Loucy (cell line): Measurements from ENCODE around the gene GRIA3.

Source experiments
- H2AFZ ChIP-seq: fragments of 200-600 bp; sonication (generic); 2 replicates; pipeline ENCODE4 v1.6.0; 2016; ENCODE audit warnings: antibody characterized with exemption, mild to moderate bottlenecking, low read length, moderate library complexity
- H3F3A ChIP-seq: fragments of 200-600 bp; 2 replicates; pipeline ENCODE4 v1.6.0; 2016; ENCODE audit warnings: antibody characterized with exemption, low read depth, mild to moderate bottlenecking
- H3K27me3 ChIP-seq: fragments of 200-600 bp; sonication (generic); 2 replicates; pipeline ENCODE4 v1.6.1; 2014; ENCODE audit warnings: low read length, mild to moderate bottlenecking; ENCODE audit not compliant: insufficient read depth, poor library complexity, severe bottlenecking
- H3K36me3 ChIP-seq: fragments of 200-600 bp; sonication (generic); 2 replicates; pipeline ENCODE4 v1.6.1; 2016; ENCODE audit warnings: low read length; ENCODE audit not compliant: insufficient read depth
- H3K4me1 ChIP-seq: fragments of 200-600 bp; sonication (generic); 2 replicates; pipeline ENCODE4 v1.5.1; 2014; ENCODE audit warnings: low read length, mild to moderate bottlenecking; ENCODE audit not compliant: insufficient read depth, poor library complexity, severe bottlenecking
- H3K4me2 ChIP-seq: fragments of 200-600 bp; sonication (generic); 2 replicates; pipeline ENCODE4 v1.6.0; 2014; ENCODE audit warnings: antibody characterized with exemption, low read length, low read depth, mild to moderate bottlenecking; ENCODE audit not compliant: poor library complexity, severe bottlenecking
- H3K4me3 ChIP-seq: fragments of 200-600 bp; sonication (generic); 2 replicates; pipeline ENCODE4 v1.5.1; 2014; ENCODE audit warnings: low read length, mild to moderate bottlenecking, mixed read lengths; ENCODE audit not compliant: poor library complexity, severe bottlenecking
- H3K79me2 ChIP-seq: fragments of 200-600 bp; sonication (generic); 2 replicates; pipeline ENCODE4 v1.6.1; 2014; ENCODE audit warnings: low read length; ENCODE audit not compliant: insufficient read depth
- H3K9ac ChIP-seq: fragments of 200-600 bp; sonication (generic); 2 replicates; pipeline ENCODE4 v1.6.0; 2014; ENCODE audit warnings: mild to moderate bottlenecking, low read depth, low read length, moderate library complexity; ENCODE audit not compliant: poor library complexity, severe bottlenecking
- H3K9me2 ChIP-seq: fragments of 200-600 bp; sonication (generic); replicated peaks from 2 replicates; pipeline ENCODE4 v1.6.1; 2016; ENCODE audit warnings: low read depth, low read length, mixed read lengths
- H3K9me3 ChIP-seq: fragments of 200-600 bp; sonication (generic); 2 replicates; pipeline ENCODE4 v1.6.1; 2014; ENCODE audit warnings: mild to moderate bottlenecking, antibody characterized with exemption, low read length, low read depth; ENCODE audit not compliant: insufficient read depth
- H4K20me1 ChIP-seq: fragments of 200-600 bp; sonication (generic); 2 replicates; pipeline ENCODE4 v1.6.0; 2014; ENCODE audit warnings: antibody characterized with exemption, low read length, mild to moderate bottlenecking; ENCODE audit not compliant: insufficient read depth, poor library complexity, severe bottlenecking
- CTCF ChIP-seq: fragments of 200-600 bp; sonication (generic); conservative IDR thresholded peaks from 2 replicates; pipeline ENCODE4 v1.5.1; 2014; ENCODE audit warnings: mild to moderate bottlenecking, antibody characterized with exemption, low read length
- EZH2phosphoT487 ChIP-seq: fragments of 200-600 bp; IDR thresholded peaks from 2 replicates; pipeline ENCODE4 v1.6.1; 2018; ENCODE audit warnings: antibody characterized with exemption, mild to moderate bottlenecking, moderate library complexity, borderline replicate concordance

The GRIA3 gene

DNA sequence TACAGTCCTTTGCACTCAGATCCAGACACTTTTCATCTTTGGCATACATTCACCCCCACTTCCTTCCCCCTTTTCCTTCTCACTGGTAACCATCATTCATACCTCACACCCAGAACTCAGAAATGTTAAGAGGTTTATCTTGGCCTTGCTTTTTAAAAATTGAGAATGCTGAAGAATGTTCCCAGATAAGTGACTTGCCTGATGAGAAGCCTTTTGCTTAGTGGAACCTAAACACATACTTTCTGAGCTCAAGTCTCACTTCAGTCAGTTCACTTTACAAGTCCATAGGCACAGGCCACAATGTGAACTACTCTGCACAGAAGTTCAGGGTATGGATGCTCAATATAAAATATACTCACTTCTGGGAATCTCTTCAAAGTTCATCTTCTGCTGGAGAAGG lies 129.4 kb downstream of the GRIA3 start:
- H4K20me1 ChIP-seq, result no peaks in the 10 kb centered on the region
- TF ChIP-seq CTCF, result no peak
- no peak for TF ChIP-seq EZH2phosphoT487
- no peaks in the 10 kb centered on the region for H3K79me2 ChIP-seq
- H3K4me1 ChIP-seq, result no peaks in the 10 kb centered on the region
- H3K27me3 ChIP-seq, result no peaks in the 10 kb centered on the region
- no peak overlapping the region for H3K4me3 ChIP-seq
- H3K4me2 ChIP-seq, result no peak overlapping the region
- no peaks in the 10 kb centered on the region for H3K9me2 ChIP-seq
- H3K9me3 ChIP-seq, result no peaks in the 10 kb centered on the region
- H3K9ac ChIP-seq, result no peak overlapping the region
- no peak overlapping the region for H2AFZ ChIP-seq
- no peaks in the 10 kb centered on the region for H3K36me3 ChIP-seq
- no peaks in the 10 kb centered on the region for H3F3A ChIP-seq

- Histone ChIP-seq H3K79me2 (no peaks in the 10 kb centered on the region), H4K20me1 (no peaks in the 10 kb centered on the region)
Measured at GRCh38 chrX:123320622-123321021, 136.5 kb downstream of the GRIA3 start.

GRCh38 chrX:123322536-123322935 lies 138.5 kb downstream of the GRIA3 start:
- no peak overlapping the region for H3K9ac ChIP-seq
- no peaks in the 10 kb centered on the region for H3K36me3 ChIP-seq
- H3K27me3 ChIP-seq, result no peaks in the 10 kb centered on the region

More at GRCh38 chrX:123320622-123321021, 136.5 kb downstream of the GRIA3 start:
- no peak overlapping the region for H3K4me2 ChIP-seq
- H3K27me3 ChIP-seq, result no peaks in the 10 kb centered on the region
- H3K9ac ChIP-seq, result no peak overlapping the region
- no peaks in the 10 kb centered on the region for H3K9me3 ChIP-seq
- no peaks in the 10 kb centered on the region for H3K36me3 ChIP-seq
- TF ChIP-seq EZH2phosphoT487, result no peak
- no peak for TF ChIP-seq CTCF
- H2AFZ ChIP-seq, result no peak overlapping the region
- no peak overlapping the region for H3K4me3 ChIP-seq
- H3K4me1 ChIP-seq, result no peaks in the 10 kb centered on the region
- no peaks in the 10 kb centered on the region for H3F3A ChIP-seq
- no peaks in the 10 kb centered on the region for H3K9me2 ChIP-seq

More at GRCh38 chrX:123322536-123322935, 138.5 kb downstream of the GRIA3 start:
- H3K9me2 ChIP-seq, result no peaks in the 10 kb centered on the region
- H4K20me1 ChIP-seq, result no peaks in the 10 kb centered on the region
- no peaks in the 10 kb centered on the region for H3K9me3 ChIP-seq
- TF ChIP-seq CTCF (no peak), EZH2phosphoT487 (no peak)
- no peak overlapping the region for H3K4me3 ChIP-seq
- H3K4me2 ChIP-seq, result no peak overlapping the region
- no peaks in the 10 kb centered on the region for H3F3A ChIP-seq
- no peaks in the 10 kb centered on the region for H3K79me2 ChIP-seq
- no peak overlapping the region for H2AFZ ChIP-seq
- no peaks in the 10 kb centered on the region for H3K4me1 ChIP-seq
